ENCODE data around the gene NDUFB11. TPM values are rescaled to one million over a fixed set of nuclear protein-coding genes. Genes with fewer than 3 reads are reported as not detected.

Gene NDUFB11
- total RNA-seq, 4 donors from 2014 or later, result 105 to 172 (median 168) TPM

DNA sequence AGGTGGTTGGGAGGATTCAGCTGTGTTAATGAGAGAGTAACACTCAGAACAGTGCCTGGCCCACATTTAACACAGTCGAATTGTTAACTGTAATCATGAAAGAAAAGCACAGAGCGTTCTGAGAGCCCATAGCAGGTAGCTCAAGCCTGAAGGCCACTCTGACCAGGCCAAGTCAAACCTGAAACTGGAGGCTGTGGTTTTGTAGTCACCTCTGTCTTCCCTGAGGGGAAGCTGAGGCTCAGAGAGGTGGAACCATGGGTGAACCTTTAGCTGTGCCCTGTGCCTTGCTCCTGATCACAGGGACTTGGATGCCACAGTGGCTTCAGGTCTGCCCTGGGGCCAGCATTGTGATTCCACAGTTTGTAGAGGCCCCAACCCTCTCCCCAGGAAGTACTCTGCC is 32.6 kb upstream of the NDUFB11 start:
- no peak for DNase-seq

DNA sequence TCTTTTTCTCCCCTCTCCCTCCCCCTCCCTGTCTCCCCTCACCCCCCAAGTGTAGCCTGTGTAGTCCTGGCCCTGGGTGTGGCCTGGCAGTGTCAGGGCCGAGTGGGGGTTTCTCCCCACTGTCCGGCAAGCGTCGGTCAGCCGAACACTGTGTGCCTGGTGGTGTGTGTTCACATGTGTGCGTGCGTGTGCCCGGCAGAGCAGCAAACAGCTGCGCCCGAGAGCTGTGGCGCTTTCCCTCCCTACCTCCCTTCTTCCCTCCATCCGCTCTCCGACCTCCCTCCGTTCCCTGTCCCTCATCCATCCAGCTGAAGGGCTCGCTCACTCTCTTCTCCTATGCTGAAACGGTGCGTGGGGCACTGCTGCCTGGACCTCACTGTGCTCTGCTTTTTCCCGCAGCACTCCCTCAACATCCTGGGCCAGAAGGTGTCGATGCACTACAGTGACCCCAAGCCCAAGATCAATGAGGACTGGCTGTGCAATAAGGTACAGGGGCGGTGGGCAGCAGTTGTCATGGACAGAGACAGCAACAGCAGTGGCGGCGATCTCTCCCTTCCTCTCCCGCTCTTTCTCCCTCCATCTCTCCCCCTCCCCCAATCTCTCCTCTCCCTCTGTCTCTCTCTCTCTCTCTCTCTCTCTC is 31.7 kb upstream of the NDUFB11 start:
- in situ Hi-C loops (cut with MboI; ENCODE audit: low sequenced_read_pairs in 4 of 4) (loop anchor here in 1 of 4 donors (25.0 kb wide), 1 partner anchor 186 kb away; the partner anchor contains the start of gene ZNF157), intact Hi-C loops (cut with DNase I; ENCODE audit: low total_unique reads) (no loop called here)
- ATAC-seq (no peak), DNase-seq (no peak)
- Histone ChIP-seq H3K36me3 (peaks cover 0 to 48% of the 10 kb centered on the region in 2 donors), H3K27ac (no peak overlapping the region), H3K9me3 (no peaks in the 10 kb centered on the region), H3K27me3 (no peaks in the 10 kb centered on the region), H3K4me3 (no peak overlapping the region), H3K4me1 (no peaks in the 10 kb centered on the region)
- TF ChIP-seq CTCF (IDR thresholded peaks at IDR 0.05 in 4 of 5, conservative IDR thresholded peaks at IDR 0.05 in 1 of 5) (no peak), POLR2A (IDR thresholded peaks at IDR 0.05) (no peak)

More for the DNA sequence above, 32.6 kb upstream of the NDUFB11 start:
- intact Hi-C loops (cut with DNase I; ENCODE audit: low total_unique reads), result no loop called here
- no peaks in the 10 kb centered on the region for H3K9me3 ChIP-seq
- no peak overlapping the region for H3K4me3 ChIP-seq
- TF ChIP-seq CTCF (IDR thresholded peaks at IDR 0.05 in 4 of 5, conservative IDR thresholded peaks at IDR 0.05 in 1 of 5), result no peak
- no peak for TF ChIP-seq POLR2A (IDR thresholded peaks at IDR 0.05)
- ATAC-seq, result no peak
- H3K27me3 ChIP-seq, result no peaks in the 10 kb centered on the region
- H3K36me3 ChIP-seq, result peaks cover 0 to 57% of the 10 kb centered on the region in 2 donors
- H3K4me1 ChIP-seq, result no peaks in the 10 kb centered on the region
- in situ Hi-C loops (cut with MboI; ENCODE audit: low sequenced_read_pairs in 4 of 4), result loop anchor here in 1 of 4 donors (25.0 kb wide), 1 partner anchor 185 kb away; the partner anchor contains the start of gene ZNF157
- H3K27ac ChIP-seq, result no peak overlapping the region

GRCh38 chrX:47175588-47175980 is 31.1 kb upstream of the NDUFB11 start:
- no peaks in the 10 kb centered on the region for H3K4me1 ChIP-seq
- no peak for ATAC-seq
- intact Hi-C loops (cut with DNase I; ENCODE audit: low total_unique reads) (no loop called here), in situ Hi-C loops (cut with MboI; ENCODE audit: low sequenced_read_pairs in 4 of 4) (loop anchor here in 1 of 4 donors (25.0 kb wide), 1 partner anchor 187 kb away; the partner anchor contains the start of gene ZNF157)
- H3K36me3 ChIP-seq, result peaks cover 0 to 46% of the 10 kb centered on the region in 2 donors
- no peak overlapping the region for H3K4me3 ChIP-seq
- no peak for DNase-seq
- TF ChIP-seq CTCF (IDR thresholded peaks at IDR 0.05 in 4 of 5, conservative IDR thresholded peaks at IDR 0.05 in 1 of 5) (no peak), POLR2A (IDR thresholded peaks at IDR 0.05) (no peak)
- no peaks in the 10 kb centered on the region for H3K27me3 ChIP-seq
- no peak overlapping the region for H3K27ac ChIP-seq
- H3K9me3 ChIP-seq, result no peaks in the 10 kb centered on the region

DNA sequence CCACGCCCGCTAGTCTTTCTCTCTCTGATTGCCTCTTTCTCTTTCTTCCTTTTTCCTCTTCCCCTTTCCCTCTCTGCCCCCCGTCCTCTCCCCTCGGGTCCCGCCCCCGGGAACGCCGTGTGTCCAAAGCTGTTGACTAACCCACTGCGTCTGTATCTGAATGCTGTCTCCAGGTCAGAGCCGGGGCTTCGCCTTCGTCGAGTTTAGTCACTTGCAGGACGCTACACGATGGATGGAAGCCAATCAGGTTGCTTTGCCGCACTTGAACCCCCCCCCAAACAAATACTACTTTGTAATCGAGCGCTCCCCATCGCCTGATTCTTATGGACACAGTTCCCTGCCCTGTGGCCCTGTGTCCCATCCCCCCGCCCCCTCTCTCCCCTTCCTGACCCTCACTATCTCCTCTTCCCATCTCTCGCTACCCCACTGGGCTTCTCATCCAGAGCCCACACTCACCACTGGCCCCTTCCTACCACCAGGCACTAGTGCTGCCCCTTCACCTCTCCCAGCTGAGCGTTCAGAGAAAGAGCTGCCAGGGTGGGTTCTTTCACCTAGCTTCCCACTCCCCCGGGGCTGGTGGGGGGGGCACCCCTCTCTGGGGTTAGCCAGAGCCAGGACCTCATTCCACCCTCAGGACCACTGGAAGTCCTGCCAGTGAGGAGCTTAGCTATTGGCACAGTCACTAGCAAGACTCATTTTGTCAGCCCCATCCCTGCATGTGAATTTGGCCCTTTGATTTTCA is 30.5 kb upstream of the NDUFB11 start:
- Histone ChIP-seq H3K27me3 (no peaks in the 10 kb centered on the region), H3K4me1 (no peaks in the 10 kb centered on the region), H3K27ac (no peak overlapping the region), H3K36me3 (peaks cover 0 to 46% of the 10 kb centered on the region in 2 donors), H3K4me3 (no peak overlapping the region), H3K9me3 (no peaks in the 10 kb centered on the region)
- intact Hi-C loops (cut with DNase I; ENCODE audit: low total_unique reads), result no loop called here
- in situ Hi-C loops (cut with MboI; ENCODE audit: low sequenced_read_pairs in 4 of 4), result loop anchor here in 1 of 4 donors (25.0 kb wide), 1 partner anchor 187 kb away; the partner anchor contains the start of gene ZNF157
- no peak for ATAC-seq
- no peak for TF ChIP-seq POLR2A (IDR thresholded peaks at IDR 0.05)
- TF ChIP-seq CTCF (IDR thresholded peaks at IDR 0.05 in 4 of 5, conservative IDR thresholded peaks at IDR 0.05 in 1 of 5), result no peak
- DNase-seq, result no peak
